DOHH2 (cell line): ENCODE measurements around the gene USE1.

Experiments
- H3F3A ChIP-seq: fragments of 200-600 bp; sonication (generic), shearing (Covaris generic); 2 replicates; pipeline ENCODE4 v1.6.0; 2016; ENCODE audit warnings: antibody characterized with exemption, mild to moderate bottlenecking; ENCODE audit not compliant: control insufficient read depth, insufficient read depth
- H3K27ac ChIP-seq: fragments of 200-600 bp; sonication (generic); 2 replicates; pipeline ENCODE4 v1.5.1; 2014; ENCODE audit warnings: low read depth, mild to moderate bottlenecking, low read length, moderate library complexity
- H3K27me3 ChIP-seq: fragments of 200-600 bp; sonication (generic); 2 replicates; pipeline ENCODE4 v1.6.1; 2014; ENCODE audit warnings: mild to moderate bottlenecking, low read length, mixed read lengths; ENCODE audit not compliant: control insufficient read depth
- H3K36me3 ChIP-seq: fragments of 200-600 bp; sonication (generic); 2 replicates; pipeline ENCODE4 v1.6.1; 2014; ENCODE audit warnings: mild to moderate bottlenecking, low read length, moderate library complexity, mixed read lengths; ENCODE audit not compliant: control insufficient read depth
- H3K4me1 ChIP-seq: fragments of 200-600 bp; sonication (generic); 2 replicates; pipeline ENCODE4 v1.6.1; 2014; ENCODE audit warnings: mild to moderate bottlenecking, low read length, mixed read lengths; ENCODE audit not compliant: control insufficient read depth
- H3K4me2 ChIP-seq: fragments of 200-600 bp; sonication (generic); 2 replicates; pipeline ENCODE4 v1.6.0; 2014; ENCODE audit warnings: mild to moderate bottlenecking, low read length, moderate library complexity
- H3K4me3 ChIP-seq: fragments of 200-600 bp; sonication (generic); 2 replicates; pipeline ENCODE4 v1.5.1; 2014; ENCODE audit warnings: mild to moderate bottlenecking, low read length, mixed read lengths
- H3K79me2 ChIP-seq: fragments of 200-600 bp; sonication (generic); 2 replicates; pipeline ENCODE4 v1.6.1; 2014; ENCODE audit warnings: mild to moderate bottlenecking, low read length, mixed read lengths; ENCODE audit not compliant: control insufficient read depth
- H3K9me2 ChIP-seq: fragments of 200-600 bp; sonication (generic); replicated peaks from 2 replicates; pipeline ENCODE4 v1.6.1; 2014; ENCODE audit warnings: mild to moderate bottlenecking, low read length, mixed read lengths; ENCODE audit not compliant: control insufficient read depth
- H3K9me3 ChIP-seq: fragments of 200-600 bp; sonication (generic); 2 replicates; pipeline ENCODE4 v1.6.1; 2014; ENCODE audit warnings: antibody characterized with exemption, low read length, mixed read lengths; ENCODE audit not compliant: control insufficient read depth, insufficient read depth
- H4K20me1 ChIP-seq: fragments of 200-600 bp; sonication (generic); 2 replicates; pipeline ENCODE4 v1.6.0; 2014; ENCODE audit warnings: low read depth, mild to moderate bottlenecking, antibody characterized with exemption, low read length, moderate library complexity; ENCODE audit not compliant: control insufficient read depth, insufficient read depth
- EZH2phosphoT487 ChIP-seq: fragments of 200-600 bp; sonication (generic); IDR thresholded peaks from 2 replicates; pipeline ENCODE4 v1.6.1; 2017; ENCODE audit warnings: borderline replicate concordance, mild to moderate bottlenecking, antibody characterized with exemption, low read length, moderate library complexity, mixed read lengths
- TF ChIP-seq, protein P1 (sequence below): fragments of 200-600 bp; sonication (generic); IDR thresholded peaks from one replicate; pipeline ENCODE4 v1.5.1; 2014; ENCODE audit warnings: antibody characterized with exemption, mild to moderate bottlenecking, low read depth, low read length; ENCODE audit not compliant: poor library complexity, severe bottlenecking

USE1 gene

GRCh38 chr19:17180997-17181702 lies 34.0 kb upstream of the USE1 start:
- Histone ChIP-seq H3K79me2 (no peaks in the 10 kb centered on the region), H3F3A (peaks cover 24% of the 10 kb centered on the region), H4K20me1 (no peaks in the 10 kb centered on the region), H3K36me3 (peaks cover 51% of the 10 kb centered on the region), H3K9me2 (no peaks in the 10 kb centered on the region), H3K4me3 (no peak overlapping the region), H3K4me1 (peaks cover 73% of the 10 kb centered on the region), H3K4me2 (no peak overlapping the region), H3K27me3 (no peaks in the 10 kb centered on the region), H3K9me3 (no peaks in the 10 kb centered on the region), H3K27ac (no peak overlapping the region)
- TF ChIP-seq EZH2phosphoT487, result no peak
- TF ChIP-seq, protein P1, sequence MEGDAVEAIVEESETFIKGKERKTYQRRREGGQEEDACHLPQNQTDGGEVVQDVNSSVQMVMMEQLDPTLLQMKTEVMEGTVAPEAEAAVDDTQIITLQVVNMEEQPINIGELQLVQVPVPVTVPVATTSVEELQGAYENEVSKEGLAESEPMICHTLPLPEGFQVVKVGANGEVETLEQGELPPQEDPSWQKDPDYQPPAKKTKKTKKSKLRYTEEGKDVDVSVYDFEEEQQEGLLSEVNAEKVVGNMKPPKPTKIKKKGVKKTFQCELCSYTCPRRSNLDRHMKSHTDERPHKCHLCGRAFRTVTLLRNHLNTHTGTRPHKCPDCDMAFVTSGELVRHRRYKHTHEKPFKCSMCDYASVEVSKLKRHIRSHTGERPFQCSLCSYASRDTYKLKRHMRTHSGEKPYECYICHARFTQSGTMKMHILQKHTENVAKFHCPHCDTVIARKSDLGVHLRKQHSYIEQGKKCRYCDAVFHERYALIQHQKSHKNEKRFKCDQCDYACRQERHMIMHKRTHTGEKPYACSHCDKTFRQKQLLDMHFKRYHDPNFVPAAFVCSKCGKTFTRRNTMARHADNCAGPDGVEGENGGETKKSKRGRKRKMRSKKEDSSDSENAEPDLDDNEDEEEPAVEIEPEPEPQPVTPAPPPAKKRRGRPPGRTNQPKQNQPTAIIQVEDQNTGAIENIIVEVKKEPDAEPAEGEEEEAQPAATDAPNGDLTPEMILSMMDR, result no peak

- Histone ChIP-seq H3K4me2 (peak overlapping the region; percentile 95), H3K79me2 (no peaks in the 10 kb centered on the region), H3K4me1 (peaks cover 82% of the 10 kb centered on the region), H3K27ac (peak overlapping the region; percentile 98), H3K27me3 (no peaks in the 10 kb centered on the region), H3K9me2 (no peaks in the 10 kb centered on the region), H3K4me3 (peak overlapping the region; percentile 69), H3F3A (peaks cover 24% of the 10 kb centered on the region), H4K20me1 (no peaks in the 10 kb centered on the region), H3K9me3 (no peaks in the 10 kb centered on the region), H3K36me3 (peaks cover 50% of the 10 kb centered on the region)
- TF ChIP-seq, protein P1, result peak; percentile 56
- no peak for TF ChIP-seq EZH2phosphoT487
Observed at GRCh38 chr19:17183271-17183761, 31.8 kb upstream of the USE1 start.

DNA sequence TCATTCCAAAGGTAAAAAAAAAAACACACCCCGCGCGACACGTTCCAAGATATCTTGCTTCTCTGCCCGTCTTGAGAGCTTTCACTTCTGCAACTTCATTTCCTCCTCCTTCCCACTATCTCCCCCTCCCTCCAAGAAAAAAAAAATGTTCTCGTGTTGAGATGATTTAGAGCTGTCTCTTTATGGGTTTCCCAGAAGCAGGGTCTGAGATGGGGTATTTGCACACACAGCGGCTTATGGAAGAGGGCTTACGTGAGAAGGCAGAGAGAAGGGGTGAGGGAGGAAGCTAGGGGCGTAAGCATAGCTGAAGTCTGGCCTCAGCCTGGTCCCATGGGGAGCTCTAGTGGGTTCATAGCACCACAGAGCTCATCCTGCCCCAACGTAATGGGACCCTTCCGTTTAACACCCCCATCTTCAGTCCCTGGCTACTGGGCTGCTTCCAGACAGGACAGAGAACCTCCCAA lies 31.3 kb upstream of the USE1 start:
- no peak for TF ChIP-seq EZH2phosphoT487
- TF ChIP-seq, protein P1, result no peak
- no peaks in the 10 kb centered on the region for H3K79me2 ChIP-seq
- H3K27me3 ChIP-seq, result no peaks in the 10 kb centered on the region
- H3K9me3 ChIP-seq, result no peaks in the 10 kb centered on the region
- peaks cover 80% of the 10 kb centered on the region for H3K4me1 ChIP-seq
- no peaks in the 10 kb centered on the region for H4K20me1 ChIP-seq
- H3K36me3 ChIP-seq, result peaks cover 50% of the 10 kb centered on the region
- H3K9me2 ChIP-seq, result no peaks in the 10 kb centered on the region
- peak overlapping the region; percentile 69 for H3K4me3 ChIP-seq
- peak overlapping the region; percentile 98 for H3K27ac ChIP-seq
- peak overlapping the region; percentile 95 for H3K4me2 ChIP-seq
- peaks cover 26% of the 10 kb centered on the region for H3F3A ChIP-seq
